Common myeloid progenitor, CD34-positive (primary cell): ENCODE measurements around the gene KLHL14.

Experiments
- CTCF ChIA-PET: fragments of 350-600 bp; sonication (Branson Sonifier 250); formaldehyde crosslinking; loops from one replicate; lab custom pipeline; 2021; ENCODE audit warnings: antibody characterized with exemption; lab: Charles Lee
- POLR2A ChIA-PET: fragments of 350-600 bp; sonication (Branson Sonifier 250); formaldehyde crosslinking; loops from one replicate; lab custom pipeline; 2021; ENCODE audit warnings: antibody characterized with exemption; lab: Charles Lee
- DNase-seq, 3 donors: peaks; one replicate each; pipeline versions ENCODE4 v3.0.0 to v3.0.0-alpha.2; 2013
- H3K27ac ChIP-seq, 2 experiments: 1 replicate in 1 of 2; 2 replicates in 1 of 2; pipeline ENCODE4 v1.7.0; 2013; ENCODE audit warnings: inconsistent platforms in 2 of 2, low read length in 2 of 2, mild to moderate bottlenecking in 2 of 2, low read depth in 1 of 2, moderate library complexity in 1 of 2; ENCODE audit not compliant: severe bottlenecking in 2 of 2, insufficient read depth in 1 of 2, poor library complexity in 1 of 2
- H3K27me3 ChIP-seq, 5 experiments: replicated peaks in 2 of 5; 1 replicate in 3 of 5; 2 replicates in 2 of 5; pipeline versions ENCODE4 v1.6.1 to v1.7.0; 2013; ENCODE audit warnings: low read length in 4 of 5, mild to moderate bottlenecking in 2 of 5, moderate library complexity in 2 of 5, inconsistent platforms in 1 of 5; ENCODE audit not compliant: insufficient read depth in 5 of 5, control insufficient read depth in 4 of 5
- H3K36me3 ChIP-seq, 4 experiments: 1 replicate in 2 of 4; 2 replicates in 2 of 4; pipeline versions ENCODE4 v1.6.1 to v1.7.0; 2013; ENCODE audit warnings: low read length in 3 of 4, control low read depth in 1 of 4, mild to moderate bottlenecking in 1 of 4; ENCODE audit not compliant: control insufficient read depth in 4 of 4, insufficient read depth in 4 of 4
- H3K4me1 ChIP-seq, 4 experiments: 1 replicate in 3 of 4; 2 replicates in 1 of 4; pipeline versions ENCODE4 v1.6.1 to v1.7.1; 2013; ENCODE audit warnings: low read length in 3 of 4, mild to moderate bottlenecking in 3 of 4, control low read depth in 1 of 4, inconsistent platforms in 1 of 4, moderate library complexity in 1 of 4; ENCODE audit not compliant: control insufficient read depth in 4 of 4, insufficient read depth in 4 of 4; ENCODE audit errors: control extremely low read depth in 1 of 4
- H3K4me3 ChIP-seq, 7 experiments: 1 replicate in 4 of 7; 2 replicates in 3 of 7; pipeline versions ENCODE4 v1.5.1 to v1.7.0; 2013; ENCODE audit warnings: mild to moderate bottlenecking in 7 of 7, low read length in 6 of 7, moderate library complexity in 6 of 7, inconsistent platforms in 2 of 7, low read depth in 2 of 7, control low read depth in 1 of 7; ENCODE audit not compliant: insufficient read depth in 4 of 7, control insufficient read depth in 1 of 7; ENCODE audit errors: extremely low read depth in 1 of 7
- H3K9me3 ChIP-seq, 5 experiments: 1 replicate in 4 of 5; 2 replicates in 1 of 5; pipeline versions ENCODE4 v1.6.1 to v1.7.1; 2013; ENCODE audit warnings: low read length in 4 of 5, mild to moderate bottlenecking in 2 of 5, inconsistent platforms in 1 of 5, low read depth in 1 of 5, moderate library complexity in 1 of 5; ENCODE audit not compliant: control insufficient read depth in 4 of 5, insufficient read depth in 2 of 5; ENCODE audit errors: control extremely low read depth in 1 of 5
- WGBS: methylation state at CpG from one replicate; pipeline ENCODE4 v1.1.5; 2013; ENCODE audit not compliant: insufficient coverage; 5-methylcytosine and 5-hydroxymethylcytosine counted together

Gene KLHL14

GRCh38 chr18:32624182-32624723 is 148.6 kb downstream of the KLHL14 start:
- H3K4me1 ChIP-seq: no peaks in the 10 kb centered on the region
- no peaks in the 10 kb centered on the region for H3K36me3 ChIP-seq
- H3K27me3 ChIP-seq: peaks cover 0 to 3% (median 0%) of the 10 kb centered on the region in 5 experiments
- no peak for DNase-seq
- WGBS: 100% methylated on average over 2 of the region's 3 CpGs
- ChIA-PET CTCF (interaction anchor here (0.7 kb wide), 1 partner anchor 16 kb away, joined by 3 read pairs; no protein-coding TSS in a partner anchor), POLR2A (no interaction called here)
- no peak overlapping the region for H3K4me3 ChIP-seq
- H3K9me3 ChIP-seq: peaks cover 0 to 2% (median 0%) of the 10 kb centered on the region in 5 experiments
- no peak overlapping the region for H3K27ac ChIP-seq

GRCh38 chr18:32623563-32623962 is 149.3 kb downstream of the KLHL14 start:
- Histone ChIP-seq H3K4me1 (no peaks in the 10 kb centered on the region), H3K27me3 (peaks cover 0 to 3% (median 0%) of the 10 kb centered on the region in 5 experiments), H3K9me3 (no peaks in the 10 kb centered on the region), H3K36me3 (no peaks in the 10 kb centered on the region), H3K4me3 (no peak overlapping the region), H3K27ac (no peak overlapping the region)
- DNase-seq: no peak
- POLR2A ChIA-PET: no interaction called here
- CTCF ChIA-PET: no interaction called here
